Measurements from ENCODE around the gene ARMC12. TPM values are rescaled to one million over a fixed set of nuclear protein-coding genes. Genes with fewer than 3 reads are reported as not detected.

The ARMC12 gene
- total and polyA plus RNA-seq, 2 of the 4 experiments (the other 2 are of a cell fraction) = 0.18 to 0.74 TPM

DNA sequence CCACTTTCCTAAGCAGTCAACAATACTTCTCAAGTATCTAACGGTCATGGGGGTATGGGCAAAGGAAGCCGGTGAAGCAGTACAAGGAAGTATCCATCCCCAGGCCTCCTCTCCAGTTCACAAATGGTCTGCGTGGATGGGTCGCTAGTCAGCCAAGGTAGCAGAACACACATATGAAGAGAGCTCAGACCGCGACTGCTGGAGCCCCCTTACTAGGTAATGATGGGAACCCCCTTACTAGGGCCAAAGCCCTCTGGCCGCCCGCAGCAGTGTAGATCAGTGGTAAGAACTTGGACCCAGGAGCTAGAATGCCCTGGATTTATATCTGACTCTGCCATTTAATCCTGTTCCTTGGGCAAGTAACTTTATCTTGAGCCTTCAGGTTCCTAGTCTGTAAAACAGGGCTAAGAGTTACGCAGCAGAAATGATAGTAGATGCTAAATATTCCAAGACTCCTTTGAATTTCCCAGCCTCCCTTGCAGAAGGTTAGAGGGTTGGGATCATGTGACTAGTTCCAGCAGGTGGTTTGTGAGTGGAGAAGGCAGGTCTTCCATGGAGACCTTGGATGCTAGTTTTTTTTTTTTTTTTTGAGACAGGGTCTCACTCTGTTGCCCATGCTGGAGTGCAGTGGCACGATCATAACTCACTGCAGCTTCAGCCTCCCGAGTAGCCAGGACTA, 37.4 kb downstream of the ARMC12 start:
- Histone ChIP-seq H2BK15ac (ENCODE audit: low read depth, low read length) (no peak overlapping the region), H2AFZ (replicated peaks; ENCODE audit: low read length, poor library complexity) (no peak overlapping the region), H3K9me3 (ENCODE audit: control insufficient read depth, insufficient read depth, low read length) (no peaks in the 10 kb centered on the region), H4K5ac (ENCODE audit: low read depth, low read length) (no peak overlapping the region), H3K9ac (ENCODE audit: low read depth, low read length) (no peak overlapping the region), H3K9me1 (ENCODE audit: insufficient read depth, low read length) (no peaks in the 10 kb centered on the region; the same call in 1 of the 2 replicates), H4K8ac (ENCODE audit: low read depth in 2 of 2, low read length in 2 of 2) (no peak overlapping the region), H4K20me1 (ENCODE audit: insufficient read depth, low read length) (no peaks in the 10 kb centered on the region; the same call in 1 of the 2 replicates), H2AK9ac (replicated peaks; ENCODE audit: low read depth, low read length, poor library complexity) (no peak overlapping the region), H3K27ac (ENCODE audit: insufficient read depth, low read length) (no peak overlapping the region), H3K23ac (ENCODE audit: low read depth, low read length) (no peak overlapping the region), H3K4ac (ENCODE audit: low read depth, low read length) (no peak overlapping the region), H2BK20ac (ENCODE audit: low read depth, low read length) (no peak overlapping the region), H2BK120ac (ENCODE audit: low read depth, low read length) (no peak overlapping the region), H4K91ac (ENCODE audit: insufficient read depth, low read depth, low read length) (no peak overlapping the region), H3K27me3 (ENCODE audit: control insufficient read depth, insufficient read depth, low read length) (peaks cover 53% of the 10 kb centered on the region), H3K4me1 (ENCODE audit: control insufficient read depth, insufficient read depth, low read length) (no peaks in the 10 kb centered on the region), H3K14ac (replicated peaks; ENCODE audit: low read depth, low read length) (no peak overlapping the region), H3K79me1 (ENCODE audit: low read depth in 1 of 2, low read length in 2 of 2) (no peaks in the 10 kb centered on the region), H3K4me3 (ENCODE audit: insufficient read depth, low read depth, low read length) (no peak overlapping the region), H3K4me2 (ENCODE audit: low read depth, low read length) (no peak overlapping the region), H3K56ac (ENCODE audit: extremely low read depth, insufficient read depth, low read length) (no peak overlapping the region), H2AK5ac (ENCODE audit: low read depth, low read length) (no peak overlapping the region), H3K18ac (ENCODE audit: low read depth, low read length) (no peak overlapping the region), H2BK5ac (ENCODE audit: low read depth, low read length, poor library complexity, severe bottlenecking) (no peak overlapping the region), H3K36me3 (ENCODE audit: control insufficient read depth, insufficient read depth, low read length) (no peaks in the 10 kb centered on the region)
- no TSS peak for BruUV-seq (replicated peaks)
- DNase-seq = no peak
- in situ Hi-C loops (cut with MboI; ENCODE audit: low sequenced_read_pairs) (no loop called here), dilution Hi-C loops (cut with HindIII; ENCODE audit: low sequenced_read_pairs, unreplicated experiment) (no loop called here), intact Hi-C loops (cut with micrococcal nuclease) (no loop called here)
- WGBS, 2 experiments (ENCODE audit: extremely low coverage in 2 of 2, insufficient read length in 1 of 2) = 73% methylated on average over 3 of the region's 11 CpGs; no CpG with 5 or more reads in 1 of the 2 experiments
- ChIA-PET POLR2A (ENCODE audit: unreplicated experiment) (no interaction called here), CTCF (no interaction called here)
- no peak for TF ChIP-seq POLR2A (IDR thresholded peaks at IDR 0.05; ENCODE audit: low read depth, low read length)
- TF ChIP-seq, protein P1, sequence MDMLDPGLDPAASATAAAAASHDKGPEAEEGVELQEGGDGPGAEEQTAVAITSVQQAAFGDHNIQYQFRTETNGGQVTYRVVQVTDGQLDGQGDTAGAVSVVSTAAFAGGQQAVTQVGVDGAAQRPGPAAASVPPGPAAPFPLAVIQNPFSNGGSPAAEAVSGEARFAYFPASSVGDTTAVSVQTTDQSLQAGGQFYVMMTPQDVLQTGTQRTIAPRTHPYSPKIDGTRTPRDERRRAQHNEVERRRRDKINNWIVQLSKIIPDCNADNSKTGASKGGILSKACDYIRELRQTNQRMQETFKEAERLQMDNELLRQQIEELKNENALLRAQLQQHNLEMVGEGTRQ (IDR thresholded peaks at IDR 0.05; ENCODE audit: low read depth, low read length) = no peak
- no peak for TF ChIP-seq RAD21 (IDR thresholded peaks at IDR 0.05; ENCODE audit: low read length)
- no peak for TF ChIP-seq MXI1 (IDR thresholded peaks at IDR 0.05; ENCODE audit: borderline replicate concordance, low read depth, low read length)
- TF ChIP-seq SMC3 (IDR thresholded peaks at IDR 0.05; ENCODE audit: low read depth, low read length) = no peak
- TF ChIP-seq RCOR1 (IDR thresholded peaks at IDR 0.05; ENCODE audit: insufficient replicate concordance, low read length) = no peak
- no peak for TF ChIP-seq MAFK (IDR thresholded peaks at IDR 0.05; ENCODE audit: low read depth, low read length)
- no peak for TF ChIP-seq MAZ (IDR thresholded peaks at IDR 0.05; ENCODE audit: borderline replicate concordance, low read depth, low read length)
- TF ChIP-seq, protein P2, sequence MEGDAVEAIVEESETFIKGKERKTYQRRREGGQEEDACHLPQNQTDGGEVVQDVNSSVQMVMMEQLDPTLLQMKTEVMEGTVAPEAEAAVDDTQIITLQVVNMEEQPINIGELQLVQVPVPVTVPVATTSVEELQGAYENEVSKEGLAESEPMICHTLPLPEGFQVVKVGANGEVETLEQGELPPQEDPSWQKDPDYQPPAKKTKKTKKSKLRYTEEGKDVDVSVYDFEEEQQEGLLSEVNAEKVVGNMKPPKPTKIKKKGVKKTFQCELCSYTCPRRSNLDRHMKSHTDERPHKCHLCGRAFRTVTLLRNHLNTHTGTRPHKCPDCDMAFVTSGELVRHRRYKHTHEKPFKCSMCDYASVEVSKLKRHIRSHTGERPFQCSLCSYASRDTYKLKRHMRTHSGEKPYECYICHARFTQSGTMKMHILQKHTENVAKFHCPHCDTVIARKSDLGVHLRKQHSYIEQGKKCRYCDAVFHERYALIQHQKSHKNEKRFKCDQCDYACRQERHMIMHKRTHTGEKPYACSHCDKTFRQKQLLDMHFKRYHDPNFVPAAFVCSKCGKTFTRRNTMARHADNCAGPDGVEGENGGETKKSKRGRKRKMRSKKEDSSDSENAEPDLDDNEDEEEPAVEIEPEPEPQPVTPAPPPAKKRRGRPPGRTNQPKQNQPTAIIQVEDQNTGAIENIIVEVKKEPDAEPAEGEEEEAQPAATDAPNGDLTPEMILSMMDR (conservative IDR thresholded peaks at IDR 0.05; ENCODE audit: low read depth, low read length) = no peak
- TF ChIP-seq, protein P3, sequence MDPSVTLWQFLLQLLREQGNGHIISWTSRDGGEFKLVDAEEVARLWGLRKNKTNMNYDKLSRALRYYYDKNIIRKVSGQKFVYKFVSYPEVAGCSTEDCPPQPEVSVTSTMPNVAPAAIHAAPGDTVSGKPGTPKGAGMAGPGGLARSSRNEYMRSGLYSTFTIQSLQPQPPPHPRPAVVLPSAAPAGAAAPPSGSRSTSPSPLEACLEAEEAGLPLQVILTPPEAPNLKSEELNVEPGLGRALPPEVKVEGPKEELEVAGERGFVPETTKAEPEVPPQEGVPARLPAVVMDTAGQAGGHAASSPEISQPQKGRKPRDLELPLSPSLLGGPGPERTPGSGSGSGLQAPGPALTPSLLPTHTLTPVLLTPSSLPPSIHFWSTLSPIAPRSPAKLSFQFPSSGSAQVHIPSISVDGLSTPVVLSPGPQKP (IDR thresholded peaks at IDR 0.05; ENCODE audit: borderline replicate concordance, low read depth, low read length) = no peak
- TF ChIP-seq RFX5 (IDR thresholded peaks at IDR 0.05; ENCODE audit: low read depth, low read length) = no peak
- no peak for TF ChIP-seq NFE2L2 (IDR thresholded peaks at IDR 0.05; ENCODE audit: low read depth, low read length)
- no peak for TF ChIP-seq CHD1 (IDR thresholded peaks at IDR 0.05; ENCODE audit: low read depth, low read length)
- TF ChIP-seq FOS (IDR thresholded peaks at IDR 0.05; ENCODE audit: low read depth, low read length) = no peak
- no peak for TF ChIP-seq BHLHE40 (IDR thresholded peaks at IDR 0.05; ENCODE audit: low read depth, low read length)
- TF ChIP-seq CEBPB (IDR thresholded peaks at IDR 0.05; ENCODE audit: low read depth, low read length) = no peak
- no peak for ATAC-seq (ENCODE audit: low read depth)
